GM13977 (cell line): Measurements from ENCODE around the gene ACVR1C.

Experiments used
- DNase-seq: peaks from one replicate; pipeline ENCODE4 v3.0.0; 2012; ENCODE audit warnings: low spot score
- in situ Hi-C: fragments of 300-500 bp; cut with MboI; formaldehyde crosslinking; loops from one replicate; pipeline ENCODE4 v1.12.0; 2022; ENCODE audit warnings: low sequenced_read_pairs, low pct_unique_long_range_greater_than_20kb, mixed read lengths, inconsistent platforms; ENCODE audit not compliant: unreplicated experiment
- TF ChIP-seq, protein P1 (sequence below): IDR thresholded peaks from 2 replicates; pipeline ENCODE4 v1.5.1; 2012; ENCODE audit warnings: mild to moderate bottlenecking, control low read depth; ENCODE audit not compliant: insufficient read depth; ENCODE audit errors: extremely low read depth, missing control alignments

Gene ACVR1C

GRCh38 chr2:157565550-157565949, 63.1 kb downstream of the ACVR1C start:
- TF ChIP-seq, protein P1, sequence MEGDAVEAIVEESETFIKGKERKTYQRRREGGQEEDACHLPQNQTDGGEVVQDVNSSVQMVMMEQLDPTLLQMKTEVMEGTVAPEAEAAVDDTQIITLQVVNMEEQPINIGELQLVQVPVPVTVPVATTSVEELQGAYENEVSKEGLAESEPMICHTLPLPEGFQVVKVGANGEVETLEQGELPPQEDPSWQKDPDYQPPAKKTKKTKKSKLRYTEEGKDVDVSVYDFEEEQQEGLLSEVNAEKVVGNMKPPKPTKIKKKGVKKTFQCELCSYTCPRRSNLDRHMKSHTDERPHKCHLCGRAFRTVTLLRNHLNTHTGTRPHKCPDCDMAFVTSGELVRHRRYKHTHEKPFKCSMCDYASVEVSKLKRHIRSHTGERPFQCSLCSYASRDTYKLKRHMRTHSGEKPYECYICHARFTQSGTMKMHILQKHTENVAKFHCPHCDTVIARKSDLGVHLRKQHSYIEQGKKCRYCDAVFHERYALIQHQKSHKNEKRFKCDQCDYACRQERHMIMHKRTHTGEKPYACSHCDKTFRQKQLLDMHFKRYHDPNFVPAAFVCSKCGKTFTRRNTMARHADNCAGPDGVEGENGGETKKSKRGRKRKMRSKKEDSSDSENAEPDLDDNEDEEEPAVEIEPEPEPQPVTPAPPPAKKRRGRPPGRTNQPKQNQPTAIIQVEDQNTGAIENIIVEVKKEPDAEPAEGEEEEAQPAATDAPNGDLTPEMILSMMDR = no peak
- in situ Hi-C loops = no loop called here
- DNase-seq = no peak

- no peak for DNase-seq
- in situ Hi-C loops = no loop called here
- TF ChIP-seq, protein P1 = no peak
Observed at GRCh38 chr2:157559890-157560289, 68.8 kb downstream of the ACVR1C start.

- TF ChIP-seq, protein P1 = no peak
- in situ Hi-C loops = no loop called here
- no peak for DNase-seq
Observed at GRCh38 chr2:157559461-157559860, 69.2 kb downstream of the ACVR1C start.

- in situ Hi-C loops = no loop called here
- no peak for DNase-seq
Observed at GRCh38 chr2:157559061-157559460, 69.6 kb downstream of the ACVR1C start.

GRCh38 chr2:157557770-157558169, 70.9 kb downstream of the ACVR1C start:
- TF ChIP-seq, protein P1 = no peak
- in situ Hi-C loops = no loop called here
- DNase-seq = no peak

More at GRCh38 chr2:157559061-157559460, 69.6 kb downstream of the ACVR1C start:
- TF ChIP-seq, protein P1 = no peak

- no peak for DNase-seq
- in situ Hi-C loops = no loop called here
- TF ChIP-seq, protein P1 = no peak
Observed at GRCh38 chr2:157540102-157540501, 88.6 kb downstream of the ACVR1C start.

GRCh38 chr2:157538064-157538463, 90.6 kb downstream of the ACVR1C start:
- DNase-seq = no peak
- in situ Hi-C loops = no loop called here
- TF ChIP-seq, protein P1 = no peak
